ENCODE results near the gene BAIAP2. TPM values are rescaled to one million over a fixed set of nuclear protein-coding genes. Genes with fewer than 3 reads are reported as not detected.
"Not testable (repeated sequence)": the region's sequence is repeated elsewhere in the genome, so short reads cannot be mapped to it uniquely, and the experiment has no call there.

BAIAP2 gene
- total RNA-seq, 1 donor from 2014 or later, result 119 TPM

DNA sequence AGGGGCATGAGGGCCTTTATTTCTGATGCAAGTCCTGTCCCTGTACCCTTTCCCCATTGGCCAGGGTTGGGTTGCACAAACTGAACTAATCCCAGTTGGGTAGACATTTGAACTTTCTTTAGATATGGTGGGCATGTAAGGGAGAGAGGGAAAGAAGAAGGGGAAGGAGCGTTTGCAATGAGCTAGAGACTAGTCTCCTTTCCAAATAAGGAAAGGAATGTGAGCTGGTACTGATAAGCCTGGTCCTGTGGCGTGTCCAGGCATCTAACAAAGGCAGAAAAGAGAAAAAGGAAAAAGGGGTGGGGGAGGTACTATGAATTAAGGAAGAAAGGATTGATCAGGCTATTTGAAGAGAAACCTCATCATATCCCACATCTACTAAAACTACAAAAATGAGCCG is 23.0 kb upstream of the BAIAP2 start:
- no peak for DNase-seq
- no peaks in the 10 kb centered on the region for H3K4me1 ChIP-seq
- H3K4me3 ChIP-seq, result no peak overlapping the region
- no peaks in the 10 kb centered on the region for H3K36me3 ChIP-seq
- no peak for ATAC-seq
- peaks cover 9% of the 10 kb centered on the region for H3K9me3 ChIP-seq
- TF ChIP-seq CTCF (IDR thresholded peaks at IDR 0.05), result no peak
- intact Hi-C loops (cut with DNase I), result no loop called here
- no peak overlapping the region for H3K27ac ChIP-seq
- H3K27me3 ChIP-seq (ENCODE audit: low read depth), result no peaks in the 10 kb centered on the region

DNA sequence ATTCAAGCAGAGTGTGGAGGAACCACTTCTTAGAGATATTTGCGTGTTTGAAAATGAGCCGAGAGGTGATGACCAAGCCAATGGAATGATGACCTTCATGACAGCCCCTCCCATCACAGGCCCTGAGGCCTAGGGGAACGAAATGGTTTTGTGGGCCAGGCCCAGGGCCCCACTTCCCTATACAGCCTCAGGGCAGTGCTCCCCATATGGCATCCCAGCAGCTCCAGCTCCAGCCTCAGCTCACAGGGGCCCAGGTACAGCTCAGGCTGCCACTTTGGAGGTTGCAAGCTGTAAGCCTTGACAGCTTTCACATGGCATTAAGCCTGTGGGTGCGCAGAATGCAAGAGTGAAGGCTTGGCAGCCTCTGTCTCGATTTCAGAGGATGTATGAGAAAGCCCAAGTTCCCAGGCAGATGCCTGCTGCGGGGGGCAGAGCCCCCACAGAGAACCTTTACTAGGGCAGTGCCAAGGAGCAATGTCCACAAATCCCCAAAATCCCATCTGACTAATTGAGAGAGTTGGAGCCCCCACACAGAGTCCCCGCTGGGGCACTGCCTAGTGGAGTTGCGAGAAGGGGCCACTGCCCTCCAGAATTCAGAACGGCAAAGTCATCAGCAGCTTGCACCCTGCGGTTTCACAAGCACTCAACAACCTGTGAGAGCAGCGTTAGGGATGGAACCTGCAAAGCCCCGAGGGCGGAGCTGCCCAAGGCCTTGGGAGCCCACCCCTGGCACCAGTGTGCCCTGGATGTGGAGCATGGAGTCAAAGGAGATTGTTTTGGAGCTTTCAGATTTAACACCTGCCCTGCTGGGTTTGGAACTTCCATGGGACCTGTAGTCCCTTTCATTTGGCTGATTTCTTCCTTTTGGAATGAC is 22.1 kb upstream of the BAIAP2 start:
- peak; percentile 19 for DNase-seq
- Histone ChIP-seq H3K4me3 (no peak overlapping the region), H3K27me3 (ENCODE audit: low read depth) (no peaks in the 10 kb centered on the region), H3K4me1 (peaks cover 7% of the 10 kb centered on the region), H3K36me3 (no peaks in the 10 kb centered on the region), H3K27ac (no peak overlapping the region), H3K9me3 (peaks cover 9% of the 10 kb centered on the region)
- intact Hi-C loops (cut with DNase I), result no loop called here
- TF ChIP-seq CTCF (IDR thresholded peaks at IDR 0.05), result no peak
- ATAC-seq, result peak in 1 of 2 donors; percentile 29

DNA sequence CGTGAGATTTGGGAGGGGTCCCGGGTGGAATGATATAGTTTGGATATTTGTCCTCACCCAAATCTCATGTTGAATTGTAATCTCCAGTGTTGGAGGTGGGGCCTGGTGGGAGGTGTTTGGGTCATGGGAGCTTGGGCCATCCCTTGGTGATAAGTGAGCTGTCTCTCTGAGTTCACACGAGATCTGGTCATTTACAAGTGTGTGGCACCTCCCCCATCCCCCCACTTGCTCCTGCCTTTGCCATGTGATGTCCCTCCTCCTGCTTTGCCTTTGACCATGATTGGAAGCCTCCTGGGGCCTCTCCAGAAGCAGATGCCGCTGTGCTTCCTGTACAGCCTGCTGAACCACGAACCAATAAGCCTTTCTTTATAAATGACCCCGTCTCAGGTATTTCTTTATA is 21.3 kb upstream of the BAIAP2 start:
- DNase-seq (peak; percentile 10), ATAC-seq (no peak)
- Histone ChIP-seq H3K4me3 (no peak overlapping the region), H3K27me3 (ENCODE audit: low read depth) (no peaks in the 10 kb centered on the region), H3K27ac (no peak overlapping the region), H3K4me1 (peaks cover 12% of the 10 kb centered on the region), H3K9me3 (peaks cover 9% of the 10 kb centered on the region), H3K36me3 (no peaks in the 10 kb centered on the region)
- intact Hi-C loops (cut with DNase I), result no loop called here
- TF ChIP-seq CTCF (IDR thresholded peaks at IDR 0.05), result no peak

- H3K4me3 ChIP-seq, result no peak overlapping the region
- H3K36me3 ChIP-seq, result no peaks in the 10 kb centered on the region
- TF ChIP-seq CTCF (IDR thresholded peaks at IDR 0.05), result no peak
- intact Hi-C loops (cut with DNase I), result no loop called here
- no peak overlapping the region for H3K27ac ChIP-seq
- peaks cover 24% of the 10 kb centered on the region for H3K4me1 ChIP-seq
- H3K27me3 ChIP-seq (ENCODE audit: low read depth), result no peaks in the 10 kb centered on the region
- DNase-seq, result no peak
- H3K9me3 ChIP-seq, result peaks cover 9% of the 10 kb centered on the region
- ATAC-seq, result no peak
Observed at GRCh38 chr17:81015136-81015535, 19.8 kb upstream of the BAIAP2 start.

DNA sequence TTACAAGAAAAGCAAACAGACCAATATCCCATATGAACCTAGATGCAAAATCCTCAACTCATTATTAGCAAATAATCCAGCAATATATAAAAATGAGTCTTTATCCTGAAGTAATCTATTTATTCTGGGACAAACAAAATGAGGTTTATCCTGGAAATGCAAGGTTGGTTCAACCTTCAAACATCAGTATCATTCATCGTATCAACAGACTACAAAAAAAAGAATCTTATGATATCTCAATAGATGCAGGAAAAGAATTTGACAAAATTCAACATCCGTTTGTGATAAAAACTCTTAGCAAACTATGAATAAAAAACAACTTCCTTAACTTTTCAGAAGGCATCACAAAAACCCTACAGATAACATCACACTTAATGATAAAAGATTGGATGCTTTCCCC is 18.4 kb upstream of the BAIAP2 start:
- ATAC-seq (no peak), DNase-seq (no peak)
- Histone ChIP-seq H3K4me1 (peaks cover 38% of the 10 kb centered on the region), H3K4me3 (no peak overlapping the region), H3K27ac (no peak overlapping the region), H3K27me3 (ENCODE audit: low read depth) (no peaks in the 10 kb centered on the region), H3K9me3 (no peaks in the 10 kb centered on the region), H3K36me3 (no peaks in the 10 kb centered on the region)
- no peak for TF ChIP-seq CTCF (IDR thresholded peaks at IDR 0.05)
- intact Hi-C loops (cut with DNase I), result no loop called here

DNA sequence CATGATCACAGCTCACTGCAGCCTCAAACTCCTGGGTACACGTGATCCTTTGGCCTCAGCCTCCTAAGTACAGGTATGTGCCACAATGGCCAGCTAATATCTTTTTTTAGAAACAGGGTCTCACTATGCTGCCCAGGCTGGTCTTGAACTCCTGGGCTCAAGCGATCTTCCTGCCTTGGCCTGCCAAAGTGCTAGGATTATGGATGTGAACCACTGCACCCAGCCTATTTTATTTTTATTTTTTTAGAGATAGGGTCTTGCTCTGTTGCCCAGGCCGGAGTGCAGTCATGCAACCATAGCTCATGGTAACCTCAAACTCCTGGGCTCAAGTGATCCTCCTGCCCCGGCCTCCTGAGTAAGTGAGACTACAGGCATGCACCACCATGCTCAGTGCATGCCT is 17.6 kb upstream of the BAIAP2 start:
- H3K36me3 ChIP-seq; H3K9me3 ChIP-seq; intact Hi-C loops (cut with DNase I); ATAC-seq; H3K27me3 ChIP-seq (ENCODE audit: low read depth); H3K4me3 ChIP-seq: not testable (repeated sequence)
- Histone ChIP-seq H3K27ac (peak overlapping the region; percentile 58), H3K4me1 (peaks cover 43% of the 10 kb centered on the region)
- DNase-seq, result peak; percentile 6

All from lower lobe of right lung (tissue), 2 donors.